ENCODE results near the gene NEK6. TPM values are rescaled to one million over a fixed set of nuclear protein-coding genes. Genes with fewer than 3 reads are reported as not detected.

Gene NEK6
- total and polyA plus RNA-seq, 9 donors, result 7.2 to 45.1 (median 22.8) TPM

DNA sequence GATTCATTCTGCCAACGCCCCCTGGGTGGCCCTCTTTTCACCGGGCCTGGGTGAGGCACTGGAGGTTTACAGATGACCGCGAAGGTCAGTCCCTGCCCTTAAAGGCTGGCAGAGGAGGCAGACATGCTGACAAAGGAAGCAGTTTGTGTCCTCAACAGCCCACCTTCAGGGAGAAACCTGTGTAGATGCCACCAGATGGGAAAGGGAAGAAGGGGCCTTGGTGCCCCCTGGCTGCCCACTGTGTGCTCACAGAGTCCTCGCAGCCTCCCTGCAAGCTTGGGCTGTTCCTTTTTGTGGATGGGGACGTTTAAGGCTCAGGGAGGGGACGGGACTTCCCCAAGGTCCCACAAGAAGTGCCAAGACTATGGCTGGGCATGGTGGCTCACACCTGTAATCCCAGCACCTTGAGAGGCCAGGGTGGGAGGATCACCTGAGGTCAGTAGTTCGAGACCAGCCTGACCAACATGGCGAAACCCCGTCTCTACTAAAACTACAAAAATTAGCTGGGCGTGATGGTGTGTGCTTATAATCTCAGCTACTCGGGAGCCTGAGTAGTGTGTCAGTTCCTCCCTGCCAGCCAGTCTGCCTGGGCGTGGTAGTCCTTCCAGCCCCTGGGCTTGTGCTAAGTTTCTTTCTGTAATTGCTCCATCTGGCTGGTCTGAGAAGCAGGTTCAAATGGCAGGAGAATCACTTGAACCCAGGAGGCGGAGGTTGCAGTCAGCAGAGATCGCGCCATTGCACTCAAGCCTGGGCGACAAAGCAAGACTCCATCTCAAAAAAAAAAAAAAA is 36.2 kb downstream of the NEK6 start:
- no peak for TF ChIP-seq POLR2A (IDR thresholded peaks at IDR 0.05)
- TF ChIP-seq, protein P1, sequence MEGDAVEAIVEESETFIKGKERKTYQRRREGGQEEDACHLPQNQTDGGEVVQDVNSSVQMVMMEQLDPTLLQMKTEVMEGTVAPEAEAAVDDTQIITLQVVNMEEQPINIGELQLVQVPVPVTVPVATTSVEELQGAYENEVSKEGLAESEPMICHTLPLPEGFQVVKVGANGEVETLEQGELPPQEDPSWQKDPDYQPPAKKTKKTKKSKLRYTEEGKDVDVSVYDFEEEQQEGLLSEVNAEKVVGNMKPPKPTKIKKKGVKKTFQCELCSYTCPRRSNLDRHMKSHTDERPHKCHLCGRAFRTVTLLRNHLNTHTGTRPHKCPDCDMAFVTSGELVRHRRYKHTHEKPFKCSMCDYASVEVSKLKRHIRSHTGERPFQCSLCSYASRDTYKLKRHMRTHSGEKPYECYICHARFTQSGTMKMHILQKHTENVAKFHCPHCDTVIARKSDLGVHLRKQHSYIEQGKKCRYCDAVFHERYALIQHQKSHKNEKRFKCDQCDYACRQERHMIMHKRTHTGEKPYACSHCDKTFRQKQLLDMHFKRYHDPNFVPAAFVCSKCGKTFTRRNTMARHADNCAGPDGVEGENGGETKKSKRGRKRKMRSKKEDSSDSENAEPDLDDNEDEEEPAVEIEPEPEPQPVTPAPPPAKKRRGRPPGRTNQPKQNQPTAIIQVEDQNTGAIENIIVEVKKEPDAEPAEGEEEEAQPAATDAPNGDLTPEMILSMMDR (IDR thresholded peaks at IDR 0.05), result no peak
- TF ChIP-seq EP300 (IDR thresholded peaks at IDR 0.05), result no peak
- intact Hi-C loops (cut with DNase I), result loop anchor here in 1 of 4 donors (10.0 kb wide), 1 partner anchor 159 kb away; no protein-coding TSS in a partner anchor
- Histone ChIP-seq H3K9me3 (no peaks in the 10 kb centered on the region), H3K36me3 (no peaks in the 10 kb centered on the region), H3K27ac (no peak overlapping the region), H3K27me3 (no peaks in the 10 kb centered on the region), H3K4me1 (ENCODE audit: insufficient read depth) (peaks cover 21% of the 10 kb centered on the region), H3K4me3 (no peak overlapping the region)
- DNase-seq, result no peak
- 86 to 87% (median 86%) methylated on average over 17 of the region's 17 CpGs for WGBS, 3 donors

DNA sequence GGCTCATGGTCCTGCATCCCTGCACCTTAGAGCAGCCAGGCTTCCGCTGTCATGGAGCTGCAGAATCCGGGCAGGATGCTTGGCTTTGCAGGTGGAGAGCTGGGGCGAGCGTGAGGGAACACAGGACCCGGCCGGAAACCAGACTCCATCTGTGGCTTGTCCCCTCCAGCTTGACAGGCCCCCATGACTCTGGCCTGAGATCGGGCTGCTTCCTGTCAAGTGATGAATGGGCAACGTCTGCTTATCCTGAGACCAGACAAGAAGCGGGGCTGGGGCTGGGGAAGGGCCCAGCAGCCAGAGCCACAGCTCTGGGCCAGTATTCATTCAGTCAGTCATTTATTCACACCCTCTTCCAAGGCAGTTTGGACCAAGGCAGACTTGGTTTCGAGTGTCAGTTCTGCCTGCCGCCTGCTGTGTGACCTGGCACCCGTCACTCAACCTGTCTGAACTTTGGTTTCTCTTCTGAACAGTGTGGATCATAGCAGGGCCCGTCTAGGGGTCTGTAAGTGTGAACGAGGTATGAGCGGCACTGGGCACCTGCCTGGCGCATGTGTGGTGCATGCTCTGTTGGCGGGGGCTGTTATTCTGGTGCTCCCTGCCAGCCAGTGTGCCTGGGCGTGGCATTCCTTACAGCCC is 37.5 kb downstream of the NEK6 start:
- H3K36me3 ChIP-seq, result no peaks in the 10 kb centered on the region
- no peak for DNase-seq

DNA sequence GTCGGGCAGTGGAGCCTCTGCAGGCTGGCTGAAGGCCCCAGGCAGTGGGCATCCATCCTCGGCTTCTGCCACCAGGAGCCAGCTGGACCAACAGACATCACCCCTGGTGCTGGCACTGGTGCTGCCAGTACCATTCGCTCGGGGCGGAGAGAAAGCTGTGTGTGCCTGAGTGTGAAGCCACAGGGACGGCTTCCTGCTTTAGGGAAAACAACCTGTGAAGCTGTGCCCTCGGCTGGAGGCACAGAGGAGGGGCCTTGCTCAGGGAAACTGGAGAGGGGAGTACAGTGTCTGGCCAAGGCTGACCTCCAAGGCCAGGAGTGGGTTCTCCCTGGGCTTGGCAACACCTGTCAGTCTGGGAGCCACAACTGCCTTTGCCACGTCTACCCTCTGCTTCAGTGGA is 38.3 kb downstream of the NEK6 start:
- Histone ChIP-seq H3K4me3 (no peak overlapping the region), H3K27ac (no peak overlapping the region), H3K4me1 (ENCODE audit: insufficient read depth) (peaks cover 21% of the 10 kb centered on the region), H3K36me3 (no peaks in the 10 kb centered on the region), H3K9me3 (no peaks in the 10 kb centered on the region), H3K27me3 (no peaks in the 10 kb centered on the region)
- 65 to 70% (median 67%) methylated on average over 5 to 8 of the region's 8 CpGs for WGBS, 3 donors
- DNase-seq, result no peak
- no peak for TF ChIP-seq EP300 (IDR thresholded peaks at IDR 0.05)
- TF ChIP-seq, protein P1 (IDR thresholded peaks at IDR 0.05), result no peak
- no peak for TF ChIP-seq POLR2A (IDR thresholded peaks at IDR 0.05)
- intact Hi-C loops (cut with DNase I), result loop anchor here in 1 of 4 donors (10.0 kb wide), 1 partner anchor 161 kb away; no protein-coding TSS in a partner anchor

More for the DNA sequence above, 37.5 kb downstream of the NEK6 start:
- H3K27me3 ChIP-seq, result no peaks in the 10 kb centered on the region
- H3K9me3 ChIP-seq, result no peaks in the 10 kb centered on the region
- no peak overlapping the region for H3K4me3 ChIP-seq
- peaks cover 21% of the 10 kb centered on the region for H3K4me1 ChIP-seq (ENCODE audit: insufficient read depth)
- TF ChIP-seq, protein P1 (IDR thresholded peaks at IDR 0.05), result no peak
- no peak for TF ChIP-seq POLR2A (IDR thresholded peaks at IDR 0.05)
- TF ChIP-seq EP300 (IDR thresholded peaks at IDR 0.05), result no peak
- 66 to 80% (median 75%) methylated on average over 18 of the region's 18 CpGs for WGBS, 3 donors
- no peak overlapping the region for H3K27ac ChIP-seq
- intact Hi-C loops (cut with DNase I), result loop anchor here in 1 of 4 donors (10.0 kb wide), 1 partner anchor 160 kb away; no protein-coding TSS in a partner anchor

DNA sequence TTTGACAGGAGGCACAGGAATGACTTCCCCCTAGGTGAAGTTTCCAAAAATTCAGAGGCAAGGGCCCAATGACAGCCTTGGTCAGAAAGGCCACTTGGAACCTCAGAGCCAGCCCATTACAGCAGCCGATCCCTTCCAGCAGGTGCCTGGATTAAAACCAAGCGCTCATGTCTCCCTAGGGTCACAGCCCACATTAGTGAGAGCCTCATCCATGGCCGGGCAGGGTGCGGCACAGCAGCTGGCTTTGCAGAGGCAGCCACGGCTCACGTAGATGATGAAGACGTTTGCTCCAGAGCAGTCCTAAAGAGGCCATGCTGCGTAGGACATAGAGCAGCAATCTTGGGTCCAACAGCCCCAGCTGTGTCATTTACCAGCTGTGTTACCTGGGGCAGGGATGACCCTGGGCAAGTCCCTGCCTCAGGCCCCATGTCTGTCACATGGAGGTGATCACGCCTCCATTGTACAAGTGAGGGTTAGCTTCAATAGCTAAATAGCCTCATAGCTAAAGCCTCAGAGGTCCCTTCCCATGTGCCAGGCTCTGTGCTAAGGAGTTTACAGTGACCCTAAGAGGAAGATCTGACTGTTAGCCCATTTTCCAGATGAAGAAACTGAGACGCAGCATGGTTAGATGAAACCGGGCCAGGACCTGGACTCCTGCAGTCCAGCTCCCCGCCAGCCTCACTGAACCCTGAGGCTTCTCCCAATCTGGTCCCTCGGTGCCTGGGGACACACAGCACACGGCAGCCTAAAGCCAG is 39.2 kb downstream of the NEK6 start:
- no peaks in the 10 kb centered on the region for H3K27me3 ChIP-seq
- H3K27ac ChIP-seq, result no peak overlapping the region
- no peak for TF ChIP-seq EP300 (IDR thresholded peaks at IDR 0.05)
- no peak for TF ChIP-seq POLR2A (IDR thresholded peaks at IDR 0.05)
- TF ChIP-seq, protein P1 (IDR thresholded peaks at IDR 0.05), result no peak
- H3K4me3 ChIP-seq, result no peak overlapping the region
- no peak for DNase-seq
- intact Hi-C loops (cut with DNase I), result loop anchor here in 1 of 4 donors (10.0 kb wide), 1 partner anchor 162 kb away; no protein-coding TSS in a partner anchor
- no peaks in the 10 kb centered on the region for H3K9me3 ChIP-seq
- no peaks in the 10 kb centered on the region for H3K36me3 ChIP-seq
- H3K4me1 ChIP-seq (ENCODE audit: insufficient read depth), result peaks cover 19% of the 10 kb centered on the region
- WGBS, 3 donors, result 71 to 74% (median 73%) methylated on average over 14 of the region's 14 CpGs
